Stomach (tissue), 4 donors: Measurements from ENCODE around the gene TMEM231.

ENCODE experiments used
- POLR2A ChIP-seq, 4 donors: fragments of 450-650 bp; IDR thresholded peaks; one replicate each; pipeline ENCODE4 v1.6.1; 2016; ENCODE audit warnings: antibody characterized with exemption in 4 of 4, control low read depth in 2 of 4, mild to moderate bottlenecking in 1 of 4, moderate library complexity in 1 of 4
- TF ChIP-seq, protein P1 (sequence below), 7 experiments: fragments of 450-650 bp in 4 of 7; fragments of 200-600 bp in 3 of 7; sonication (generic) in 3 of 7; IDR thresholded peaks; one replicate each; pipeline ENCODE4 v1.5.1; 2016 to 2019; ENCODE audit warnings: antibody characterized with exemption in 7 of 7, control low read depth in 2 of 7, mild to moderate bottlenecking in 1 of 7

DNA sequence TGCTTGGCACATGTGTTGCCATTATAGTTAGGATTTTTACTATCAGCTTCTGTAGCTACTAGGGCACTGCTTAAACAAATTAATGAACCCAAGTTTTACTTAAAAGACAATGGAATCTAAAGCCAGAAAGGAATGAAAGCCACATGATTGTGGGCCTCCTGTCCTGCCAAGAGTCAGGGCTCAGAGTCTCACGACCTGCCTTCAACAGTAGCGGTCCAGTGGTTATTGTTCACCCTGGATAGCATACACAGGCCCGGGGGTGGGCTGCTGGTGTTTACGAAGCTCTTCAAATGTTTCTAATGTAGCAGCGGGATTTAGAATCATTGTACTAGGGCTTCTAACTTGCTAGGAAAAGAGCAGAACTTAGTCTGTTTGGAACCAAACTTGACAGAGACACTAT, 17.9 kb upstream of the TMEM231 start:
- TF ChIP-seq POLR2A (IDR thresholded peaks at IDR 0.05) = no peak
- TF ChIP-seq, protein P1, sequence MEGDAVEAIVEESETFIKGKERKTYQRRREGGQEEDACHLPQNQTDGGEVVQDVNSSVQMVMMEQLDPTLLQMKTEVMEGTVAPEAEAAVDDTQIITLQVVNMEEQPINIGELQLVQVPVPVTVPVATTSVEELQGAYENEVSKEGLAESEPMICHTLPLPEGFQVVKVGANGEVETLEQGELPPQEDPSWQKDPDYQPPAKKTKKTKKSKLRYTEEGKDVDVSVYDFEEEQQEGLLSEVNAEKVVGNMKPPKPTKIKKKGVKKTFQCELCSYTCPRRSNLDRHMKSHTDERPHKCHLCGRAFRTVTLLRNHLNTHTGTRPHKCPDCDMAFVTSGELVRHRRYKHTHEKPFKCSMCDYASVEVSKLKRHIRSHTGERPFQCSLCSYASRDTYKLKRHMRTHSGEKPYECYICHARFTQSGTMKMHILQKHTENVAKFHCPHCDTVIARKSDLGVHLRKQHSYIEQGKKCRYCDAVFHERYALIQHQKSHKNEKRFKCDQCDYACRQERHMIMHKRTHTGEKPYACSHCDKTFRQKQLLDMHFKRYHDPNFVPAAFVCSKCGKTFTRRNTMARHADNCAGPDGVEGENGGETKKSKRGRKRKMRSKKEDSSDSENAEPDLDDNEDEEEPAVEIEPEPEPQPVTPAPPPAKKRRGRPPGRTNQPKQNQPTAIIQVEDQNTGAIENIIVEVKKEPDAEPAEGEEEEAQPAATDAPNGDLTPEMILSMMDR (IDR thresholded peaks at IDR 0.05) = no peak
